Measurements from ENCODE around the gene DEDD2.
A peak's percentile ranks its signal among the peaks of the same experiment; 100 is the strongest.

Gene DEDD2

DNA sequence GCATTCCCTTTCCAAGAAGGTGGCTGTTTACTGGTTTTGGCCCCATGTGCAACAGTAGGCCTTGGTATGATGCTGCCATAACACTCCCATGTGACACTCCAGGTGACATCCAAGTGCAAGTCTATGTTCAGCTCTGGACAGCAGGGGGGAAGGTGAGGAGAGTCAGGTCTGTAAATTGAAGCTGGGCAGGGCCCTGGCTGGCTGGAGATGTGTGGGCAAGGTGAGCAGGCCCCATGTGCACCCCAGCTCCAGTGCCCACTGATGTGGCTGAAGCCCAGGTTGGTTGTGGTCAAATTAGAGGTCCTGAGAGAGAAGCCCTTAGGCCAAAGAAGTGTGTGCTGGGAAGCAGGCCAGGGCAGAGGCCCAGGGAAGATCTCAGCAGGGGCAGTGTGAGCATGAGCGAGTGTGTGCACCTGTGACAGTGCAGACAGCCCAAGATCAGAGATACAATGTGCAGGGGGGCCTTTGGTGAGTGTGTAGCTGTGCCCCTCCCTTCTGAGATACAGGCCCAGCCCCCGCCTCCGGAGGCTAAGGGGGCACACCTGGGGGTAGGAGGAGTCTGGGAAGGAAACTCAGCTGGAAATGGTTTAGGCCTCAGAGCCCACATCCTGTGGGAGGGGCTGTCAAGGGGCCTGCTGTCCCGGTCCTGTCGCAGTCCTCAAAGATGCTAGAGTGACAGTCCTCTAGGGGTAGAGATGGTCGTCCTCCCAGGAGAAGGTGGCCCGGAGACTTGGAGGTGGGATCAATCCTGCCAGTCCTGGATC, 18.6 kb downstream of the DEDD2 start:
- peaks cover 34 to 62% of the 10 kb centered on the region in 2 donors for H3K4me1 ChIP-seq (ENCODE audit: control insufficient read depth in 1 of 2, insufficient read depth in 2 of 2, low read length in 2 of 2)
- H3K36me3 ChIP-seq (ENCODE audit: control insufficient read depth in 1 of 2, insufficient read depth in 2 of 2, low read length in 2 of 2): peaks cover 14 to 54% of the 10 kb centered on the region in 2 donors
- H3K27ac ChIP-seq (ENCODE audit: low read depth, low read length): peak overlapping the region; percentile 30
- no peaks in the 10 kb centered on the region for H3K9me3 ChIP-seq (ENCODE audit: control insufficient read depth in 1 of 2, low read length in 2 of 2)
- peak overlapping the region in 1 of 2 donors; percentile 40 for H3K4me3 ChIP-seq (ENCODE audit: low read depth in 1 of 2, low read length in 2 of 2)
- H3K9ac ChIP-seq (ENCODE audit: low read depth in 1 of 2, low read length in 2 of 2): no peak overlapping the region
- H3K27me3 ChIP-seq (ENCODE audit: control insufficient read depth in 1 of 2, insufficient read depth in 2 of 2, low read length in 2 of 2): no peaks in the 10 kb centered on the region

GRCh38 chr19:42197375-42197817, 20.1 kb downstream of the DEDD2 start:
- Histone ChIP-seq H3K27me3 (ENCODE audit: control insufficient read depth in 1 of 2, insufficient read depth in 2 of 2, low read length in 2 of 2) (no peaks in the 10 kb centered on the region), H3K9me3 (ENCODE audit: control insufficient read depth in 1 of 2, low read length in 2 of 2) (peaks cover 0 to 7% of the 10 kb centered on the region in 2 donors), H3K36me3 (ENCODE audit: control insufficient read depth in 1 of 2, insufficient read depth in 2 of 2, low read length in 2 of 2) (peaks cover 8 to 41% of the 10 kb centered on the region in 2 donors), H3K9ac (ENCODE audit: low read depth in 1 of 2, low read length in 2 of 2) (no peak overlapping the region), H3K27ac (ENCODE audit: low read depth, low read length) (no peak overlapping the region), H3K4me3 (ENCODE audit: low read depth in 1 of 2, low read length in 2 of 2) (no peak overlapping the region), H3K4me1 (ENCODE audit: control insufficient read depth in 1 of 2, insufficient read depth in 2 of 2, low read length in 2 of 2) (peaks cover 35 to 53% of the 10 kb centered on the region in 2 donors)

- peaks cover 8 to 32% of the 10 kb centered on the region in 2 donors for H3K36me3 ChIP-seq (ENCODE audit: control insufficient read depth in 1 of 2, insufficient read depth in 2 of 2, low read length in 2 of 2)
- no peaks in the 10 kb centered on the region for H3K27me3 ChIP-seq (ENCODE audit: control insufficient read depth in 1 of 2, insufficient read depth in 2 of 2, low read length in 2 of 2)
- no peak overlapping the region for H3K27ac ChIP-seq (ENCODE audit: low read depth, low read length)
- H3K4me3 ChIP-seq (ENCODE audit: low read depth in 1 of 2, low read length in 2 of 2): no peak overlapping the region
- peaks cover 0 to 7% of the 10 kb centered on the region in 2 donors for H3K9me3 ChIP-seq (ENCODE audit: control insufficient read depth in 1 of 2, low read length in 2 of 2)
- H3K4me1 ChIP-seq (ENCODE audit: control insufficient read depth in 1 of 2, insufficient read depth in 2 of 2, low read length in 2 of 2): peaks cover 41 to 48% of the 10 kb centered on the region in 2 donors
- H3K9ac ChIP-seq (ENCODE audit: low read depth in 1 of 2, low read length in 2 of 2): no peak overlapping the region
Observed at GRCh38 chr19:42196011-42197001, 21.2 kb downstream of the DEDD2 start.

GRCh38 chr19:42193706-42194105, 23.8 kb downstream of the DEDD2 start:
- Histone ChIP-seq H3K27ac (ENCODE audit: low read depth, low read length) (no peak overlapping the region), H3K4me3 (ENCODE audit: low read depth in 1 of 2, low read length in 2 of 2) (no peak overlapping the region), H3K4me1 (ENCODE audit: control insufficient read depth in 1 of 2, insufficient read depth in 2 of 2, low read length in 2 of 2) (peaks cover 28 to 31% of the 10 kb centered on the region in 2 donors), H3K36me3 (ENCODE audit: control insufficient read depth in 1 of 2, insufficient read depth in 2 of 2, low read length in 2 of 2) (peaks cover 0 to 7% of the 10 kb centered on the region in 2 donors), H3K27me3 (ENCODE audit: control insufficient read depth in 1 of 2, insufficient read depth in 2 of 2, low read length in 2 of 2) (no peaks in the 10 kb centered on the region), H3K9ac (ENCODE audit: low read depth in 1 of 2, low read length in 2 of 2) (no peak overlapping the region), H3K9me3 (ENCODE audit: control insufficient read depth in 1 of 2, low read length in 2 of 2) (peaks cover 0 to 7% of the 10 kb centered on the region in 2 donors)

DNA sequence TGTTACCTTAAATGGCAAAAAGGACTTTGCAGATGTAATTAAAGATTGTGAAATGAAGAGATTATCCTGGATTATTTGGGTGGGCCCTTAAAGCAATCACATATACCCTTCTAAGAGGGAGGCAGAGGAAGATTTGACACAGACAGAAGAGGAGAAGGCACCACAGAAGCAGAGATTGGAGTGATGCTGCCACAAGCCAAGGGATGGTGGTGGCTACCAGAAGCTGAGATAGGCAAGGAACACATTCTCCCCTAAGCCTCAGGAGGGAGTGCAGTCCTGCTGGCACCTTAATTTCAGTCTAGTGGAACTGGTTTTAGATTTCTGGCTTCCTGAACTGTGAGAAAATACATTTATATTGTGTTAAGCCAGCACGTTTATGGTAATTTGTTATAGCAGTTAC, 24.2 kb downstream of the DEDD2 start:
- no peak overlapping the region for H3K27ac ChIP-seq (ENCODE audit: low read depth, low read length)
- peaks cover 25 to 31% of the 10 kb centered on the region in 2 donors for H3K4me1 ChIP-seq (ENCODE audit: control insufficient read depth in 1 of 2, insufficient read depth in 2 of 2, low read length in 2 of 2)
- H3K36me3 ChIP-seq (ENCODE audit: control insufficient read depth in 1 of 2, insufficient read depth in 2 of 2, low read length in 2 of 2): peaks cover 0 to 3% of the 10 kb centered on the region in 2 donors
- no peak overlapping the region for H3K4me3 ChIP-seq (ENCODE audit: low read depth in 1 of 2, low read length in 2 of 2)
- peaks cover 0 to 7% of the 10 kb centered on the region in 2 donors for H3K9me3 ChIP-seq (ENCODE audit: control insufficient read depth in 1 of 2, low read length in 2 of 2)
- H3K27me3 ChIP-seq (ENCODE audit: control insufficient read depth in 1 of 2, insufficient read depth in 2 of 2, low read length in 2 of 2): no peaks in the 10 kb centered on the region
- H3K9ac ChIP-seq (ENCODE audit: low read depth in 1 of 2, low read length in 2 of 2): no peak overlapping the region

- no peaks in the 10 kb centered on the region for H3K36me3 ChIP-seq (ENCODE audit: control insufficient read depth in 1 of 2, insufficient read depth in 2 of 2, low read length in 2 of 2)
- peak overlapping the region in 1 of 2 donors; percentile 17 for H3K4me3 ChIP-seq (ENCODE audit: low read depth in 1 of 2, low read length in 2 of 2)
- H3K4me1 ChIP-seq (ENCODE audit: control insufficient read depth in 1 of 2, insufficient read depth in 2 of 2, low read length in 2 of 2): peaks cover 13 to 22% of the 10 kb centered on the region in 2 donors
- peaks cover 0 to 7% of the 10 kb centered on the region in 2 donors for H3K9me3 ChIP-seq (ENCODE audit: control insufficient read depth in 1 of 2, low read length in 2 of 2)
- H3K9ac ChIP-seq (ENCODE audit: low read depth in 1 of 2, low read length in 2 of 2): peak overlapping the region in 1 of 2 donors; percentile 9
- H3K27ac ChIP-seq (ENCODE audit: low read depth, low read length): peak overlapping the region; percentile 55
- no peaks in the 10 kb centered on the region for H3K27me3 ChIP-seq (ENCODE audit: control insufficient read depth in 1 of 2, insufficient read depth in 2 of 2, low read length in 2 of 2)
Observed at GRCh38 chr19:42191855-42192254, 25.6 kb downstream of the DEDD2 start.

- H3K4me3 ChIP-seq (ENCODE audit: low read depth in 1 of 2, low read length in 2 of 2): peak overlapping the region in 1 of 2 donors; percentile 17
- H3K9me3 ChIP-seq (ENCODE audit: control insufficient read depth in 1 of 2, low read length in 2 of 2): peaks cover 0 to 7% of the 10 kb centered on the region in 2 donors
- H3K27ac ChIP-seq (ENCODE audit: low read depth, low read length): peak overlapping the region; percentile 55
- H3K36me3 ChIP-seq (ENCODE audit: control insufficient read depth in 1 of 2, insufficient read depth in 2 of 2, low read length in 2 of 2): no peaks in the 10 kb centered on the region
- H3K9ac ChIP-seq (ENCODE audit: low read depth in 1 of 2, low read length in 2 of 2): peak overlapping the region; percentile 9
- H3K27me3 ChIP-seq (ENCODE audit: control insufficient read depth in 1 of 2, insufficient read depth in 2 of 2, low read length in 2 of 2): no peaks in the 10 kb centered on the region
- peaks cover 9 to 19% of the 10 kb centered on the region in 2 donors for H3K4me1 ChIP-seq (ENCODE audit: control insufficient read depth in 1 of 2, insufficient read depth in 2 of 2, low read length in 2 of 2)
Observed at GRCh38 chr19:42191330-42191729, 26.1 kb downstream of the DEDD2 start.

GRCh38 chr19:42189133-42189532, 28.3 kb downstream of the DEDD2 start:
- H3K27ac ChIP-seq (ENCODE audit: low read depth, low read length): no peak overlapping the region

GRCh38 chr19:42188665-42189064, 28.8 kb downstream of the DEDD2 start:
- no peak overlapping the region for H3K27ac ChIP-seq (ENCODE audit: low read depth, low read length)
- no peak overlapping the region for H3K4me3 ChIP-seq (ENCODE audit: low read depth in 1 of 2, low read length in 2 of 2)
- no peak overlapping the region for H3K9ac ChIP-seq (ENCODE audit: low read depth in 1 of 2, low read length in 2 of 2)
- no peaks in the 10 kb centered on the region for H3K36me3 ChIP-seq (ENCODE audit: control insufficient read depth in 1 of 2, insufficient read depth in 2 of 2, low read length in 2 of 2)
- H3K9me3 ChIP-seq (ENCODE audit: control insufficient read depth in 1 of 2, low read length in 2 of 2): peaks cover 0 to 6% of the 10 kb centered on the region in 2 donors
- no peaks in the 10 kb centered on the region for H3K27me3 ChIP-seq (ENCODE audit: control insufficient read depth in 1 of 2, insufficient read depth in 2 of 2, low read length in 2 of 2)
- H3K4me1 ChIP-seq (ENCODE audit: control insufficient read depth in 1 of 2, insufficient read depth in 2 of 2, low read length in 2 of 2): peaks cover 24 to 32% of the 10 kb centered on the region in 2 donors

More at GRCh38 chr19:42189133-42189532, 28.3 kb downstream of the DEDD2 start:
- Histone ChIP-seq H3K4me3 (ENCODE audit: low read depth in 1 of 2, low read length in 2 of 2) (no peak overlapping the region), H3K27me3 (ENCODE audit: control insufficient read depth in 1 of 2, insufficient read depth in 2 of 2, low read length in 2 of 2) (no peaks in the 10 kb centered on the region), H3K9ac (ENCODE audit: low read depth in 1 of 2, low read length in 2 of 2) (no peak overlapping the region), H3K9me3 (ENCODE audit: control insufficient read depth in 1 of 2, low read length in 2 of 2) (peaks cover 0 to 7% of the 10 kb centered on the region in 2 donors), H3K36me3 (ENCODE audit: control insufficient read depth in 1 of 2, insufficient read depth in 2 of 2, low read length in 2 of 2) (no peaks in the 10 kb centered on the region), H3K4me1 (ENCODE audit: control insufficient read depth in 1 of 2, insufficient read depth in 2 of 2, low read length in 2 of 2) (peaks cover 24 to 32% of the 10 kb centered on the region in 2 donors)
